HL-60 (cell line): Measurements from ENCODE around the gene CPSF6.

Experiments
- DNase-seq, 2 experiments: peaks; one replicate each; pipeline ENCODE4 v3.0.0-alpha.2; 2010 to 2020; ENCODE audit warnings: low read depth in 1 of 2, low spot score in 1 of 2
- H3K27ac ChIP-seq: fragments of 250-450 bp; sonication (Bioruptor Pico); replicated peaks from 2 replicates; pipeline ENCODE4 v1.5.1; 2020; ENCODE audit warnings: mild to moderate bottlenecking, moderate library complexity
- H3K27me3 ChIP-seq: fragments of 250-450 bp; sonication (Bioruptor Pico); 2 replicates; pipeline ENCODE4 v1.5.1; 2021; ENCODE audit warnings: mild to moderate bottlenecking, moderate library complexity; ENCODE audit not compliant: insufficient read depth, poor library complexity, severe bottlenecking
- H3K4me3 ChIP-seq: replicated peaks from 2 replicates; pipeline ENCODE4 v1.5.1; 2011; ENCODE audit warnings: mild to moderate bottlenecking, control low read depth, low read length; ENCODE audit not compliant: insufficient read depth
- GABPA ChIP-seq: IDR thresholded peaks from 2 replicates; pipeline ENCODE4 v1.6.1; 2012; ENCODE audit warnings: low read depth
- POLR2AphosphoS5 ChIP-seq: IDR thresholded peaks from 2 replicates; pipeline ENCODE4 v1.6.1; 2012; ENCODE audit warnings: low read depth
- REST ChIP-seq: IDR thresholded peaks from 2 replicates; pipeline ENCODE4 v1.6.1; 2012; ENCODE audit warnings: low read depth; ENCODE audit not compliant: insufficient replicate concordance
- SPI1 ChIP-seq: IDR thresholded peaks from 2 replicates; pipeline ENCODE4 v1.6.1; 2012; ENCODE audit warnings: low read depth, mild to moderate bottlenecking, borderline replicate concordance
- TF ChIP-seq, protein P1 (sequence below): IDR thresholded peaks from one replicate; pipeline ENCODE4 v1.5.1; 2011; ENCODE audit warnings: low read length, control low read depth, inconsistent platforms; ENCODE audit not compliant: insufficient read depth

Gene CPSF6

DNA sequence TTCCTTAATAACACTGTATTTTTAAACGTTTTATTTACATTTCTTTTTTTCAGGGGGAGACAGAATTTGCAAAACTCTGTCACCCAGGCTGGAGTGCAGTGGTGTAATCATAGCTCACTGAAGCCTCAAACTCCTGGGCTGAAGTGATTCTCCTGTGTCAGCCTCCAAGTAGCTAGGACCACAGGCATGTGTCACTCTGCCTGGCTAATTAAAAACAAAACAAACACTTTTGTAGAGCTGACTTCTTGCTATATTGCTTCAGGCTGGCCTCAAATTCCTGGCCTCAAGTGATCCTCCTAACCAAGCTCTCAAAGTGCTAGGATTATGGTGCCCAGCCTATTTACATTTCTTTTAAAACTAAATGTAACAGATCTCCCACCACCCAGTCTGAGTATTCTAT lies 12.7 kb downstream of the CPSF6 start:
- DNase-seq = no peak
- TF ChIP-seq, protein P1, sequence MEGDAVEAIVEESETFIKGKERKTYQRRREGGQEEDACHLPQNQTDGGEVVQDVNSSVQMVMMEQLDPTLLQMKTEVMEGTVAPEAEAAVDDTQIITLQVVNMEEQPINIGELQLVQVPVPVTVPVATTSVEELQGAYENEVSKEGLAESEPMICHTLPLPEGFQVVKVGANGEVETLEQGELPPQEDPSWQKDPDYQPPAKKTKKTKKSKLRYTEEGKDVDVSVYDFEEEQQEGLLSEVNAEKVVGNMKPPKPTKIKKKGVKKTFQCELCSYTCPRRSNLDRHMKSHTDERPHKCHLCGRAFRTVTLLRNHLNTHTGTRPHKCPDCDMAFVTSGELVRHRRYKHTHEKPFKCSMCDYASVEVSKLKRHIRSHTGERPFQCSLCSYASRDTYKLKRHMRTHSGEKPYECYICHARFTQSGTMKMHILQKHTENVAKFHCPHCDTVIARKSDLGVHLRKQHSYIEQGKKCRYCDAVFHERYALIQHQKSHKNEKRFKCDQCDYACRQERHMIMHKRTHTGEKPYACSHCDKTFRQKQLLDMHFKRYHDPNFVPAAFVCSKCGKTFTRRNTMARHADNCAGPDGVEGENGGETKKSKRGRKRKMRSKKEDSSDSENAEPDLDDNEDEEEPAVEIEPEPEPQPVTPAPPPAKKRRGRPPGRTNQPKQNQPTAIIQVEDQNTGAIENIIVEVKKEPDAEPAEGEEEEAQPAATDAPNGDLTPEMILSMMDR = no peak
- no peak for TF ChIP-seq SPI1
- TF ChIP-seq REST = no peak
- no peak for TF ChIP-seq GABPA
- no peak for TF ChIP-seq POLR2AphosphoS5
- Histone ChIP-seq H3K27me3 (no peaks in the 10 kb centered on the region), H3K4me3 (no peak overlapping the region), H3K27ac (no peak overlapping the region)

GRCh38 chr12:69254046-69254445 lies 14.7 kb downstream of the CPSF6 start:
- no peaks in the 10 kb centered on the region for H3K27me3 ChIP-seq
- DNase-seq = peak in 1 of 2 experiments; percentile 42
- H3K27ac ChIP-seq = peak overlapping the region; percentile 25
- TF ChIP-seq SPI1 (no peak), REST (no peak)
- TF ChIP-seq, protein P1 = peak; percentile 33
- H3K4me3 ChIP-seq = no peak overlapping the region

DNA sequence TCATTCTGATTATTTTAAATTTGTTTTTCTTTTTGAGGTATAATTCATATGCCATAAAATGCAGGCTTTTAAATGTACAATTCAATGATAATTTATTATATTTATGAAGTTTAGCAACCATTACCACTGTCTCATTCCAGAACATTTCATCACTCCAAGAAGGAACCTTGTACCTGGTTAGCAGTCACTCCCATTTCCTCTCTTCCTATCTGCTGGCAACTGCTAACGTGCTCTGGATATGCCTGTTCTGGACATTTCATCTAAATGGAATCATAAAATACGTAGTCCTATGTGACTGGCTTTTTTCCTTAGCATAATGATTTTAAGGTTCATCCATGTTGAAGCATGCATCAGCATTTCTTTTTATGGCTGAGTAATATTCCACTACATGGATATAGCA lies 15.5 kb downstream of the CPSF6 start:
- no peak for DNase-seq
- H3K4me3 ChIP-seq = no peak overlapping the region
- H3K27me3 ChIP-seq = no peaks in the 10 kb centered on the region
- no peak for TF ChIP-seq SPI1
- no peak for TF ChIP-seq REST
- TF ChIP-seq POLR2AphosphoS5 = no peak
- TF ChIP-seq, protein P1 = no peak
- TF ChIP-seq GABPA = no peak
- H3K27ac ChIP-seq = peak overlapping the region; percentile 76
